Activated B cell treated with CpG ODN at 0.5 μM for 24 hours (primary cell): ENCODE measurements around the gene ABCA1. TPM values are rescaled to one million over a fixed set of nuclear protein-coding genes. Genes with fewer than 3 reads are reported as not detected.

ENCODE experiments used
- ATAC-seq: fragments of 200-7000 bp; cut with Tn5 transposase; one replicate; pipeline ENCODE4 v1.10.0; 2021; ENCODE audit warnings: low read depth, mild to moderate bottlenecking, moderate library complexity
- CTCF ChIA-PET: fragments of 350-600 bp; sonication (Branson Sonifier 250); formaldehyde crosslinking; loops from one replicate; lab custom pipeline; 2021; ENCODE audit warnings: antibody characterized with exemption; lab: Charles Lee
- POLR2A ChIA-PET: fragments of 350-600 bp; sonication (Branson Sonifier 250); formaldehyde crosslinking; loops from one replicate; lab custom pipeline; 2021; ENCODE audit warnings: antibody characterized with exemption; lab: Charles Lee
- DNase-seq: peaks from one replicate; pipeline ENCODE4 v3.0.0; 2022
- H3K27ac Mint-ChIP-seq: one replicate; pipeline ENCODE4 v1.8.0; 2020; ENCODE audit warnings: mixed read lengths
- H3K27me3 Mint-ChIP-seq: one replicate; pipeline ENCODE4 v1.8.0; 2021; ENCODE audit warnings: mixed read lengths
- H3K36me3 Mint-ChIP-seq: one replicate; pipeline ENCODE4 v1.8.0; 2021; ENCODE audit warnings: low read depth, mixed read lengths
- H3K4me1 Mint-ChIP-seq: one replicate; pipeline ENCODE4 v1.8.0; 2021; ENCODE audit warnings: mixed read lengths
- H3K4me3 Mint-ChIP-seq: one replicate; pipeline ENCODE4 v1.8.0; 2020; ENCODE audit warnings: mild to moderate bottlenecking, mixed read lengths
- H3K9me3 Mint-ChIP-seq: one replicate; pipeline ENCODE4 v1.8.0; 2020; ENCODE audit warnings: mixed read lengths
- intact Hi-C: fragments of 100-400 bp; cut with micrococcal nuclease; formaldehyde crosslinking; loops from one replicate; pipeline ENCODE4 v1.15.1; 2024
- total RNA-seq: library from RNA; stranded (reverse); gene quantifications from 2 replicates; pipeline ENCODE4 v1.2.3, GENCODE V29; 2022
- TF ChIP-seq, protein P1 (sequence below): fragments of 200-600 bp; IDR thresholded peaks from one replicate; pipeline ENCODE4 v1.8.0; 2022; ENCODE audit warnings: antibody characterized with exemption, mild to moderate bottlenecking

Gene ABCA1
- total RNA-seq, 1 donor from 2014 or later: 2.3 TPM

DNA sequence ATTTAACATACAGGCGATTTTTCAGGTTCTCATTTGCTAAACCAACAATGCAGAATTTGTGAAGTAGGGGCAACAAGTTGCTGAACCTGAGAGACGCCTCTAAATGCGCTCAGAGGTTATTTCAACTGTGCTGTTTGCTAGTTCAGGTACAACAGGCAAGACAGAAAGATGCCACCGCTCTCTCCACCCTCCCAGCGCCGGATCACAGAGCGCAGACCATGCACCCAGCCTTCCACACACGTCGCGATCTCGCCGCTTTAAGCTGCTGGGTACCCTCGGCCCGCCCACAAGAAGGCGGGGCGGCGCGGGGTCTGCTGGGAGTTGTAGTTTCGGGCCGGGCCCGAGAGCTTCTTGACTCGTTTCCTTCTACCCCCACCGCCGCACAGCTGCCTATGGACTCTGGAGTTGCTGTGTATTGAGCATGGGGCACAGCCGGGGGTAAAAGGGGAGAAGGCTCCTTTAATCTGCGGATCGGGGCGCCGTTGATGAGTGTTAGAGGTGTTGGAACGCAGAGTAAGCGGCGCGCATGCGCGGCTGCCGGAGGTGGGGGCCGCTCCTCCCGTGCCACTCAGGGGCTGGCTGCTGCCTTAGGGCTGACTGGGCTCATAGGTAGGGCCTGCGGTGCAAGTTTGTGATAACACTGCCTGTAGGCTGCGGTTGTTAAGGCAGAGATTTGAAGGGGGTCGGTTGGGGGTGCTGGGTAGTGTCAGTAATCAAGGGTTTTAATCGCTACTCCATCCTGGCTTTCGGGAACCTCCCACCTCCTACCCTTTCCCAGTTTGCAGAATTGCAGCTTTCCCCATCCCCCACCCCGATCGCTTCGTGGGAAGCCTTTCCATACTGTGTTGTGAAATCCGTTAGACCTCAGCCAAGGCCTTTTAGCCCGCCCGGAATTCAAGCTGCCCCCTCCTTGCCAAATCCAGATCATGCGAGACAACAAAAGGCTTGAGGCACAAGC is 40.3 kb upstream of the ABCA1 start:
- CTCF ChIA-PET: interaction anchor here (0.9 kb wide), 1 partner anchor 23 kb away, joined by 4 read pairs; no protein-coding TSS in a partner anchor
- intact Hi-C loops: loop anchor here (1.0 to 10.0 kb wide), 8 partner anchors 23 to 876 kb away; partner anchors contain the start of genes ABCA1, NIPSNAP3B, SLC44A1 and SMC2
- TF ChIP-seq, protein P1, sequence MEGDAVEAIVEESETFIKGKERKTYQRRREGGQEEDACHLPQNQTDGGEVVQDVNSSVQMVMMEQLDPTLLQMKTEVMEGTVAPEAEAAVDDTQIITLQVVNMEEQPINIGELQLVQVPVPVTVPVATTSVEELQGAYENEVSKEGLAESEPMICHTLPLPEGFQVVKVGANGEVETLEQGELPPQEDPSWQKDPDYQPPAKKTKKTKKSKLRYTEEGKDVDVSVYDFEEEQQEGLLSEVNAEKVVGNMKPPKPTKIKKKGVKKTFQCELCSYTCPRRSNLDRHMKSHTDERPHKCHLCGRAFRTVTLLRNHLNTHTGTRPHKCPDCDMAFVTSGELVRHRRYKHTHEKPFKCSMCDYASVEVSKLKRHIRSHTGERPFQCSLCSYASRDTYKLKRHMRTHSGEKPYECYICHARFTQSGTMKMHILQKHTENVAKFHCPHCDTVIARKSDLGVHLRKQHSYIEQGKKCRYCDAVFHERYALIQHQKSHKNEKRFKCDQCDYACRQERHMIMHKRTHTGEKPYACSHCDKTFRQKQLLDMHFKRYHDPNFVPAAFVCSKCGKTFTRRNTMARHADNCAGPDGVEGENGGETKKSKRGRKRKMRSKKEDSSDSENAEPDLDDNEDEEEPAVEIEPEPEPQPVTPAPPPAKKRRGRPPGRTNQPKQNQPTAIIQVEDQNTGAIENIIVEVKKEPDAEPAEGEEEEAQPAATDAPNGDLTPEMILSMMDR: no peak
- peaks cover 10% of the 10 kb centered on the region for H3K4me1 Mint-ChIP-seq
- DNase-seq (peak; percentile 91), ATAC-seq (peak; percentile 99)
- peaks cover 3% of the 10 kb centered on the region for H3K36me3 Mint-ChIP-seq
- peaks cover 15% of the 10 kb centered on the region for H3K27me3 Mint-ChIP-seq
- no peaks in the 10 kb centered on the region for H3K9me3 Mint-ChIP-seq
- POLR2A ChIA-PET: interaction anchor here (0.5 to 1.3 kb wide), 7 partner anchors 17 to 276 kb away, joined by 3 to 15 read pairs (median 5); partner anchors contain the start of gene SLC44A1
- peak overlapping the region; percentile 94 for H3K4me3 Mint-ChIP-seq
- peak overlapping the region; percentile 20 for H3K27ac Mint-ChIP-seq

DNA sequence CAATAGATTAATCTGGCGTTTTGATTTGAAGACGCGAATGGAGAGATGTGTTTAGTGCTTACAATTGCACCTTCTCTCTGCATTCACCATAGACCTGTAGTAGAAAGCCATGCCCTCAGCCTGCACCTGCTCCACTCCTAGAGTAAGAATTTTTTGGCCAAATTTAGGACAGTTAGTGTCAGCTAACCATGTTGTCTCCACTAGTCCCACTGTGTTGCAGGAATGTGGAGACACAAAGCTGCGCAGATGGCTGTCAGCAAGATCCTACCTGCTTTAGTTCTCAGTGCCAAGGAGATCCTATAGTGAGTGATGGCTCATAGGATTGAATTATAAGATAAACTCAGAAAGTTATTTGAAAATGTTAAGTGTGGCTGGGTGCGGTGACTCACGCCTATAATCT is 35.1 kb upstream of the ABCA1 start:
- POLR2A ChIA-PET: interaction anchor here (0.7 kb wide), 1 partner anchor 94 kb away, joined by 3 read pairs; no protein-coding TSS in a partner anchor
- Mint-ChIP-seq H3K27me3 (peaks cover 2% of the 10 kb centered on the region), H3K27ac (no peak overlapping the region), H3K36me3 (peaks cover under 1% of the 10 kb centered on the region), H3K4me1 (peaks cover 5% of the 10 kb centered on the region), H3K4me3 (no peak overlapping the region), H3K9me3 (no peaks in the 10 kb centered on the region)
- TF ChIP-seq, protein P1: no peak
- intact Hi-C loops: loop anchor here (10.0 kb wide), 1 partner anchor 452 kb away; no protein-coding TSS in a partner anchor
- no peak for ATAC-seq
- no peak for DNase-seq
- CTCF ChIA-PET: interaction anchor here (0.5 kb wide), 1 partner anchor 18 kb away, joined by 3 read pairs; no protein-coding TSS in a partner anchor

DNA sequence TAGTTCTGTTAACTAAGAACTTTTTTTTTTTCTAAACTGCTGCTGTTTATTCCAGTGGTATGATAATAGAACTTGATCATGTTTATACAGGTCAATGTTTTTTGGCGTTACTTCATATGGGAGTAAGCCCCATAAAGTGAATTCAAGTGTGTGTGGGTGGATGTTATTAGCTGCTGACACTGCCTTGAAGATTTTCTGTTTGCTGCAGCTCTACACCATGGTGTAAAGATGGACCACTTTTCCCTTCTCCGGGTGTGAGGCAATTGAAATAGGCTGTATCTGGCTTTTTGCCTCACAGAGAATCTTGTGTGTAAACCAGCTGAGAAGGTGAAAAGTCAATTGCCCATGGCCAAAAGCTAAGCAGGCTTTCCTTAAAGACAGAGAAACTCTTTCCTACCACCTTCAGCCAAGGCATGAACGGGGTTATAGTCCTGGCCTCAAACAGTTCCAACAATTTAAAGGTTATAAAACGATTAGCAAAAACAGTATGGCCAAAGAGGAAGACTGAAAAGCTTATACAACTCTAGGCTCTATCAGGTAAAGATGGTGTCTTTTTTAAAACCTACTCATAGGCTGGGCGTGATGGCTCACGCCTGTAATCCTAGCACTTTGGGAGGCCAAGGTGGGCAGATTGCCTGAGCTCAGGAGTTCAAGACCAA is 33.9 kb upstream of the ABCA1 start:
- H3K9me3 Mint-ChIP-seq: no peaks in the 10 kb centered on the region
- H3K27ac Mint-ChIP-seq: no peak overlapping the region
- H3K27me3 Mint-ChIP-seq: peaks cover 2% of the 10 kb centered on the region
- CTCF ChIA-PET: no interaction called here
- TF ChIP-seq, protein P1: no peak
- no peak overlapping the region for H3K4me3 Mint-ChIP-seq
- intact Hi-C loops: loop anchor here (10.0 kb wide), 1 partner anchor 453 kb away; no protein-coding TSS in a partner anchor
- POLR2A ChIA-PET: no interaction called here
- no peak for ATAC-seq
- H3K4me1 Mint-ChIP-seq: peaks cover 3% of the 10 kb centered on the region
- no peak for DNase-seq
- no peaks in the 10 kb centered on the region for H3K36me3 Mint-ChIP-seq

DNA sequence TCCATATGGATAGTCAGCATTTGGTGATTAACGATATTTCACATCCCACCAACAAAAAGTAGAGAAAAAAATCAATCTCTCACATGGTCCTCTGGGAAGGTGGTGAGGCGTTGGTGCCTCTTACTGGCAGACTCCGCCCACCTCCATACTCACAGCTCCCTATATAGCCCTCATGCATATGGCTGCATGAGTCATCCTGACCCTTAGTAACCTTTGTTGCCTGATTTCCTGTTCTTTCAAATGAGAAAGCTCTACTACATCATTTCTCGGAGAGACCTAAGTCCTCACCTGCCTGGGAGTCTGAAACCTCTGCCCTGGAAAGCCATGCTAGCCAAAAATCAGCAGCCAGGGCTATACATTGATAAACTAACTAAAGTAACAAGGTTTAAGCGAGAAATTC is 33.3 kb upstream of the ABCA1 start:
- TF ChIP-seq, protein P1: no peak
- Mint-ChIP-seq H3K4me3 (no peak overlapping the region), H3K27ac (no peak overlapping the region), H3K36me3 (no peaks in the 10 kb centered on the region), H3K27me3 (peaks cover 2% of the 10 kb centered on the region), H3K9me3 (no peaks in the 10 kb centered on the region), H3K4me1 (peaks cover 3% of the 10 kb centered on the region)
- ATAC-seq (peak; percentile 54), DNase-seq (no peak)
- CTCF ChIA-PET: no interaction called here
- intact Hi-C loops: loop anchor here (10.0 kb wide), 1 partner anchor 454 kb away; no protein-coding TSS in a partner anchor
- POLR2A ChIA-PET: no interaction called here
